ENCODE data around the gene MYO1H.
A peak's percentile ranks its signal among the peaks of the same experiment; 100 is the strongest.

MYO1H gene

DNA sequence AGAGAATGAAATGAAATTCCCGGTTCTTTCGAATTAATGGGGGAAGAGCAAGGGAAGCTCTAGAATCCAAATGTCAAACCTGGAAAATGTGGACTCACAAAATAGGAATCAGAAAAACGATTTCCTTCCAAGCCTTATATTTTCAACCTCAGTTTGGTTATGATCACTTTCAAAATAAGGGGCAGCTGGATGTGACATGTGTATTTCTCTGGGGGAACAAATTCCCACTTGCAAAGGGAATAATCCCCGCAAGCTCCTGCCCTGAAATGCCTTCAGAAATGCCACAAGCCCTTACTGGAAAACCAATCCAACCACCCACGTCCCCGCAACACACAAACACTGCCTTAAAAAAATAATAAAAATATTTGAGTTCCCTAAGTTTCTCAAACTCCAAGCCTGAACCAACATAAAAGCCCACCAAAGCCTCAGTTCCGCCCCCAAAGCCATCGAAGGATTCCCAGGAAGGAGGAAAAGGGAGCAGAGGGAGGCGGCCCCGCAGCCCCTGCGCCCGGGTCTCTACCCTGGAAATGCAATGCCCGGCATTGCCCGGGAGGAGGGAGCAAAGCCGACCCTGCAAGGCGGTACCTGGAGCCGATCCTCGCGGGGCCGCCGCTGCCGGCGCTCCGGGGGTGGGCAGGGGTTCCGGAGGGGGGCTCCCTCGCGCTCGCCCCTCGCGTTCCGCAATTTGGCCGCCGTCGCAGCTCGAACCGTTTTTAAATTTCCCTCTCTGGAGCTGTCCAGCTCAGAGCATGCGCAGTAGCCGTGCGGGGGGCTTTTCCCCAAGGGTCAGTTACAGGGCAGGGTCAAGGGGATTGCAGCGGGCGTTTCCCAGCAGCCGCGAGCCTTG lies 38.9 kb upstream of the MYO1H start, which contains the start of gene FOXN4:
FOXN4 (minus strand) TSS at position 751 of the 847 bp plus-strand sequence. CDS start 963 bp downstream, outside the sequence.
- ChIA-PET CTCF (interaction anchor here (0.8 to 1.4 kb wide), 3 partner anchors 78 to 197 kb away, joined by 3 read pairs; no protein-coding TSS in a partner anchor), POLR2A (interaction anchor here (0.6 to 1.0 kb wide), 4 partner anchors 28 to 419 kb away, joined by 3 read pairs; partner anchors contain the start of gene KCTD10)
- Histone ChIP-seq H3K36me3 (ENCODE audit: control insufficient read depth in 2 of 2, insufficient read depth in 1 of 2, low read length in 2 of 2) (no peaks in the 10 kb centered on the region), H3K9me3 (ENCODE audit: control insufficient read depth, insufficient read depth, low read depth, low read length) (no peaks in the 10 kb centered on the region), H3K4me3 (ENCODE audit: low read depth, low read length) (peak within 1 kb of the TSS; percentile 52), H3K27ac (ENCODE audit: extremely low read depth, low read depth, low read length) (peak within 1 kb of the TSS; percentile 62; the same call in 1 of the 2 replicates), H3K4me1 (ENCODE audit: control insufficient read depth, insufficient read depth, low read length) (peaks cover 18% of the 10 kb centered on the region)
- TF ChIP-seq ZNF132 (tag by site-specific recombination; IDR thresholded peaks at IDR 0.05; ENCODE audit: borderline replicate concordance) (no peak), ZNF280C (tag by site-specific recombination; IDR thresholded peaks at IDR 0.05) (no peak), YY1 (tag by site-specific recombination; IDR thresholded peaks at IDR 0.05) (no peak), ZNF350 (tag by site-specific recombination; IDR thresholded peaks at IDR 0.05) (no peak), IKZF3 (tag by site-specific recombination; IDR thresholded peaks at IDR 0.05) (0 out of 2 replicates have a peak, but pooled peaks have one; percentile 26), ZBTB44 (tag by site-specific recombination; IDR thresholded peaks at IDR 0.05) (peak; percentile 12; the same call in 1 of the 2 replicates), ZNF544 (tag by site-specific recombination; IDR thresholded peaks at IDR 0.05) (no peak), SP2 (tag by site-specific recombination; IDR thresholded peaks at IDR 0.05) (peak; percentile 60), ELK4 (IDR thresholded peaks at IDR 0.05; ENCODE audit: borderline replicate concordance, low read depth, low read length) (no peak), ZNF335 (tag by site-specific recombination; conservative IDR thresholded peaks at IDR 0.05) (peak; percentile 64), ZNF423 (tag by site-specific recombination; IDR thresholded peaks at IDR 0.05) (no peak), ZNF600 (tag by site-specific recombination; IDR thresholded peaks at IDR 0.05) (peak; percentile 21), ZBTB20 (tag by site-specific recombination; IDR thresholded peaks at IDR 0.05) (peak; percentile 93), ZNF391 (tag by site-specific recombination; IDR thresholded peaks at IDR 0.05; ENCODE audit: borderline replicate concordance, low read depth) (no peak), ZNF449 (tag by site-specific recombination; IDR thresholded peaks at IDR 0.05) (no peak), ZNF341 (tag by site-specific recombination; IDR thresholded peaks at IDR 0.05; ENCODE audit: low read depth) (peak; percentile 70), ZNF175 (tag by site-specific recombination; IDR thresholded peaks at IDR 0.05) (no peak), ZNF677 (tag by site-specific recombination; IDR thresholded peaks at IDR 0.05) (no peak), KLF16 (tag by site-specific recombination; IDR thresholded peaks at IDR 0.05) (0 out of 2 replicates have a peak, but pooled peaks have one; percentile 11), ZNF239 (tag by site-specific recombination; IDR thresholded peaks at IDR 0.05) (no peak), ZNF629 (tag by site-specific recombination; IDR thresholded peaks at IDR 0.05) (no peak), ZFHX2 (tag by site-specific recombination; conservative IDR thresholded peaks at IDR 0.05) (peak; percentile 61; the same call in 1 of the 2 replicates), ZNF664 (tag by site-specific recombination; IDR thresholded peaks at IDR 0.05) (no peak)
- TF ChIP-seq, protein P1, sequence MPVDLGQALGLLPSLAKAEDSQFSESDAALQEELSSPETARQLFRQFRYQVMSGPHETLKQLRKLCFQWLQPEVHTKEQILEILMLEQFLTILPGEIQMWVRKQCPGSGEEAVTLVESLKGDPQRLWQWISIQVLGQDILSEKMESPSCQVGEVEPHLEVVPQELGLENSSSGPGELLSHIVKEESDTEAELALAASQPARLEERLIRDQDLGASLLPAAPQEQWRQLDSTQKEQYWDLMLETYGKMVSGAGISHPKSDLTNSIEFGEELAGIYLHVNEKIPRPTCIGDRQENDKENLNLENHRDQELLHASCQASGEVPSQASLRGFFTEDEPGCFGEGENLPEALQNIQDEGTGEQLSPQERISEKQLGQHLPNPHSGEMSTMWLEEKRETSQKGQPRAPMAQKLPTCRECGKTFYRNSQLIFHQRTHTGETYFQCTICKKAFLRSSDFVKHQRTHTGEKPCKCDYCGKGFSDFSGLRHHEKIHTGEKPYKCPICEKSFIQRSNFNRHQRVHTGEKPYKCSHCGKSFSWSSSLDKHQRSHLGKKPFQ (tag by site-specific recombination; IDR thresholded peaks at IDR 0.05), result no peak
- TF ChIP-seq, protein P2, sequence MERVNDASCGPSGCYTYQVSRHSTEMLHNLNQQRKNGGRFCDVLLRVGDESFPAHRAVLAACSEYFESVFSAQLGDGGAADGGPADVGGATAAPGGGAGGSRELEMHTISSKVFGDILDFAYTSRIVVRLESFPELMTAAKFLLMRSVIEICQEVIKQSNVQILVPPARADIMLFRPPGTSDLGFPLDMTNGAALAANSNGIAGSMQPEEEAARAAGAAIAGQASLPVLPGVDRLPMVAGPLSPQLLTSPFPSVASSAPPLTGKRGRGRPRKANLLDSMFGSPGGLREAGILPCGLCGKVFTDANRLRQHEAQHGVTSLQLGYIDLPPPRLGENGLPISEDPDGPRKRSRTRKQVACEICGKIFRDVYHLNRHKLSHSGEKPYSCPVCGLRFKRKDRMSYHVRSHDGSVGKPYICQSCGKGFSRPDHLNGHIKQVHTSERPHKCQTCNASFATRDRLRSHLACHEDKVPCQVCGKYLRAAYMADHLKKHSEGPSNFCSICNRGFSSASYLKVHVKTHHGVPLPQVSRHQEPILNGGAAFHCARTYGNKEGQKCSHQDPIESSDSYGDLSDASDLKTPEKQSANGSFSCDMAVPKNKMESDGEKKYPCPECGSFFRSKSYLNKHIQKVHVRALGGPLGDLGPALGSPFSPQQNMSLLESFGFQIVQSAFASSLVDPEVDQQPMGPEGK (tag by site-specific recombination; IDR thresholded peaks at IDR 0.05), result peak; percentile 64; the same call in 1 of the 2 replicates
